Left ventricle myocardium inferior (tissue), 1 donor: ENCODE data around the gene TRAF3IP1. TPM values are rescaled to one million over a fixed set of nuclear protein-coding genes. Genes with fewer than 3 reads are reported as not detected.

ENCODE experiments used
- DNase-seq: peaks from one replicate; pipeline ENCODE4 v3.0.0-alpha.2; 2020
- H3K27ac ChIP-seq: fragments of 200-600 bp; replicated peaks from 2 replicates; pipeline ENCODE4 v1.8.0; 2021
- H3K27me3 ChIP-seq: fragments of 200-600 bp; 2 replicates; pipeline ENCODE4 v1.8.0; 2021; ENCODE audit warnings: low read depth
- H3K36me3 ChIP-seq: fragments of 200-600 bp; 2 replicates; pipeline ENCODE4 v1.8.0; 2021
- H3K4me1 ChIP-seq: fragments of 200-600 bp; 2 replicates; pipeline ENCODE4 v1.8.0; 2021
- H3K4me3 ChIP-seq: fragments of 200-600 bp; 2 replicates; pipeline ENCODE4 v1.8.0; 2021; ENCODE audit warnings: mild to moderate bottlenecking, moderate library complexity
- H3K9me3 ChIP-seq: fragments of 200-600 bp; replicated peaks from 2 replicates; pipeline ENCODE4 v1.8.0; 2021
- intact Hi-C: fragments of 100-400 bp; cut with micrococcal nuclease; formaldehyde crosslinking; loops from one replicate; pipeline ENCODE4 v1.11.0; 2022
- total RNA-seq: library from RNA; stranded (reverse); fragmentation: NEBNext Ultra II Directional; extraction: Animal tissue kit (Norgen Biotek cat#: 25700); gene quantifications from one replicate; pipeline ENCODE4 v1.2.1, GENCODE V29; 2021
- TF ChIP-seq, protein P1 (sequence below): fragments of 200-600 bp; IDR thresholded peaks from 2 replicates; pipeline ENCODE4 v1.8.0; 2021; ENCODE audit warnings: antibody characterized with exemption, mild to moderate bottlenecking, borderline replicate concordance
- donor health status: DM: no; HTN: yes; CAD: no; lungs with severe emphysema.

The TRAF3IP1 gene
- total RNA-seq, 1 donor from 2014 or later: 14.6 TPM

DNA sequence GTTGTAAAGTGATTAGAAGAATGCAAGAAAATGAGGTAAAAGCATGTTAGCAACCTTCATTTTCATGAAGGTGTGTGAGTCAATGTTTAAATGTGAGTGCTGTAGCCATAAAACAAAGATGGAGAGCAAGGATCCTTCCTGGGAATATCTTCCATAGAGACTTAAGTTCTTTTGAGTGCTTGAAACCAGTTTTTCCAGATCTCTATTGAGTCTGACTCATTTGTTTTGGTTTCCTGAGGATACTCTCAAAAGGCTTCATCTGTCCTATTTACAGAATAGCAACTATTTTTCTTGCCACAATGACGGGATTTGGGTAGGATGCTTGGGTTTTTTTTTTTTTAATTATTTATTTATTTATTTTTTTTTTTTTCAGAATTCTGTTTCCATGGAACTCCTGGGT is 60.5 kb downstream of the TRAF3IP1 start:
- no peak overlapping the region for H3K27ac ChIP-seq
- H3K4me3 ChIP-seq: no peak overlapping the region
- no peaks in the 10 kb centered on the region for H3K9me3 ChIP-seq
- DNase-seq: no peak
- H3K4me1 ChIP-seq: peaks cover 40% of the 10 kb centered on the region
- intact Hi-C loops: no loop called here
- H3K36me3 ChIP-seq: peaks cover 9% of the 10 kb centered on the region
- TF ChIP-seq, protein P1, sequence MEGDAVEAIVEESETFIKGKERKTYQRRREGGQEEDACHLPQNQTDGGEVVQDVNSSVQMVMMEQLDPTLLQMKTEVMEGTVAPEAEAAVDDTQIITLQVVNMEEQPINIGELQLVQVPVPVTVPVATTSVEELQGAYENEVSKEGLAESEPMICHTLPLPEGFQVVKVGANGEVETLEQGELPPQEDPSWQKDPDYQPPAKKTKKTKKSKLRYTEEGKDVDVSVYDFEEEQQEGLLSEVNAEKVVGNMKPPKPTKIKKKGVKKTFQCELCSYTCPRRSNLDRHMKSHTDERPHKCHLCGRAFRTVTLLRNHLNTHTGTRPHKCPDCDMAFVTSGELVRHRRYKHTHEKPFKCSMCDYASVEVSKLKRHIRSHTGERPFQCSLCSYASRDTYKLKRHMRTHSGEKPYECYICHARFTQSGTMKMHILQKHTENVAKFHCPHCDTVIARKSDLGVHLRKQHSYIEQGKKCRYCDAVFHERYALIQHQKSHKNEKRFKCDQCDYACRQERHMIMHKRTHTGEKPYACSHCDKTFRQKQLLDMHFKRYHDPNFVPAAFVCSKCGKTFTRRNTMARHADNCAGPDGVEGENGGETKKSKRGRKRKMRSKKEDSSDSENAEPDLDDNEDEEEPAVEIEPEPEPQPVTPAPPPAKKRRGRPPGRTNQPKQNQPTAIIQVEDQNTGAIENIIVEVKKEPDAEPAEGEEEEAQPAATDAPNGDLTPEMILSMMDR: no peak
- no peaks in the 10 kb centered on the region for H3K27me3 ChIP-seq

DNA sequence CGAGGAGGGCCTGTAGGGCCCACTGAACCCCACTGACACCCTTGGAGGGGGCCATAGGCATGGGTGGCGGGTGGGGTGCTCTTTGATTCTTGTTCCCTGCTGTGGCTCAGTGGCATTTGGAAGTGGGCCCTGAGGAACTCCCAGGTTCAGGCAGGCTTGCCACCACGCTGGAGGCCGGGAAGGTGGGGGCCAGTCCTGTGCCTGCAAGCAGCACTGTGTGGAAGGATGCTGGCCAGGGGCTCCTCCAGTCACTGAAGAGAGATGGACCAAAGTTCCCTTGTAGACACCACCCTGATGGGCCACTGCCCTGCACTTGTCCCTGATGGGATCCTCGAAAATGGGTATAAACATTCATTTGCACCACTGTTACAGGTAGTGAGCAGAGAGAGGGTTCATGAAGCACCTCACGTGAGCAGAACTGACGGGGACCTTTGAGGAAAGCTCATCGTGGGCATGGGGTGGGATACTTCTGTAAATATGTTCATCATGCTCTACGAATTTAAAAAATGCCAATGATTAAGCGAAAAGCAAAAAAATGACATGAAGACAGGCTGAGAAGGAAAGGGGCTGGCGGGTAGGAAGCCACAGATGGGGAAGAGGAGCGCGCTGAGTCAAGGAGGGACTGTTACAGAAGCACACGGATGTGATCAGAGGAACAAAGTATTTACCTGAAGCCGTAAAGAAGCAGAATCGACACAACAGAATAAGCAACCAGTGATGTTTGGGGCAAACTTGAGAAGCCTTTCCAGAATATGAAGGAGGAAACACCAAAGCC is 61.2 kb downstream of the TRAF3IP1 start:
- Histone ChIP-seq H3K36me3 (peaks cover 9% of the 10 kb centered on the region), H3K4me1 (peaks cover 33% of the 10 kb centered on the region), H3K9me3 (no peaks in the 10 kb centered on the region), H3K27ac (no peak overlapping the region), H3K27me3 (no peaks in the 10 kb centered on the region), H3K4me3 (no peak overlapping the region)
- no peak for DNase-seq
- intact Hi-C loops: no loop called here
- TF ChIP-seq, protein P1: no peak

DNA sequence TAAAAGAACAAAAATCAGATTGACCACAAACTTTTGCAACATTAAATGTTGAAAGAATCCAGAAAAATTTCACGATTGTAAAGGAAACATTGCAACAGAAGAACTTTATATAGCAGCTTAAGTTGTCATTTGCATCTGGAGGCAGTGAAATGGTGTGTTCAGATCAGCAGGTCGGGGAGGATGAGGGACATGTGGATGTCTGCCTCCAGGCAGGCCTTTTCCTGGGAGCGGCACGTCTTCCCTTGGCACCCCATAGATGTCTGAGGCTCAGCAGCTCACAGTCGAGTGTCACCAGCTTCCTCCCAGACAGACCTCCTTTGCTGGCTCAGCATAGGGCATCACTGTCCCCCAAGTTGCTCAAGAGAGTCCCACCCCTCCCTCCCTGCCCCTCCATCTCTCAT is 62.1 kb downstream of the TRAF3IP1 start:
- no peak overlapping the region for H3K4me3 ChIP-seq
- peaks cover 9% of the 10 kb centered on the region for H3K36me3 ChIP-seq
- no peak overlapping the region for H3K27ac ChIP-seq
- no peaks in the 10 kb centered on the region for H3K9me3 ChIP-seq
- TF ChIP-seq, protein P1: no peak
- DNase-seq: no peak
- H3K4me1 ChIP-seq: peaks cover 24% of the 10 kb centered on the region
- H3K27me3 ChIP-seq: no peaks in the 10 kb centered on the region
- intact Hi-C loops: no loop called here

DNA sequence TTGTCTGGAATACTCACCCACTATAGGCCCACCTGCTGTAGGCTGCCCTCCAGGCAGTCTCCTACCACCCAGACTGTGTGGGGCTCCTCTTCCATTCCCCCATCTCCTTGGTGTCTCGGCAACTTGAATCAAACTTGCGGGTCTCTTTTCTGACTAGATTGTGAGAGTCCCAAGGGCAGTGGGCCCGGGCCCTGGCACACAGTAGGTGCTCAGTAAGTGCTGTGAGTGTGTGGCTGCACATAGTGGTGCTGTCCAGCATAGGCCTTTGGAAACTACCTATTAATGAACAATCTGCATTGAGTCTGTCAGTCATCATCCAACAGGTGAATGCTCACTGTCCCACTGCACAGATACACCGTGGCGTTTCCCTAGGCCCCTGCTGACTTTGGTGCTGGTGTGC is 62.8 kb downstream of the TRAF3IP1 start:
- intact Hi-C loops: no loop called here
- Histone ChIP-seq H3K36me3 (peaks cover 9% of the 10 kb centered on the region), H3K27me3 (no peaks in the 10 kb centered on the region), H3K4me3 (no peak overlapping the region), H3K9me3 (no peaks in the 10 kb centered on the region), H3K27ac (no peak overlapping the region), H3K4me1 (peaks cover 17% of the 10 kb centered on the region)
- no peak for DNase-seq
- TF ChIP-seq, protein P1: no peak

DNA sequence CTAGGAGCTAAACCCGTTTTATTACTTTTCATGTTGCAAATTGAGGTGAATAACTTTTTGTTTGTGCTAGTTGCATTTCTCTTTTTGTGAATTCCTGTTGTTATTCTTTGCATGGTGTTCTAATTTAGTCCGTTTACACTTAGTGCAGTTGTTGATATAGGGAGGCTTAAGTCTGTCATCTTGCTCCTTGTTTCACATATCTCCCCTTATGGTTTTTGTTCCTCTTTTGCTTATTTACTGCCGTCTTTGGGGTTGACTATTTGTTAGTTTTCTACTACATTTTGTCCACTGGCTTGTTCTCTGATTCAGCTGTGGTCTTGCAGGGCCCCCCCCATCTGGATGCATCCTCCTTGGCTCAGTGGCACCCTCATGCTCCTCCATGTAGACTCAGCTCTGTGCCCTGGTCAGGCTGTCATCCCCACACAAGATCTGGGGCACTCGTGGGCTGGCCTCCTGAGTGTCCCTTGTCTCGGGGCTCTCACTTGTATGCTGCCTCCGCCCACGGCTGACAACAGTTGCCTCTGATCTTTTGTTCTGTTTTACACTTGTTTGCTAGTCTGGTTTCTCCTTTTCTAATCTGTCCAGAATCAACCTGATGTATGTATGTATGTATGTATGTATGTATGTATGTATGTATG is 63.5 kb downstream of the TRAF3IP1 start:
- no peak for DNase-seq
- intact Hi-C loops: no loop called here
- Histone ChIP-seq H3K36me3 (peaks cover 9% of the 10 kb centered on the region), H3K27ac (no peak overlapping the region), H3K9me3 (no peaks in the 10 kb centered on the region), H3K4me3 (no peak overlapping the region), H3K4me1 (peaks cover 13% of the 10 kb centered on the region), H3K27me3 (no peaks in the 10 kb centered on the region)
- TF ChIP-seq, protein P1: no peak
